ENCODE measurements around the gene GPR146.
A peak's percentile ranks its signal among the peaks of the same experiment; 100 is the strongest.

Gene GPR146

DNA sequence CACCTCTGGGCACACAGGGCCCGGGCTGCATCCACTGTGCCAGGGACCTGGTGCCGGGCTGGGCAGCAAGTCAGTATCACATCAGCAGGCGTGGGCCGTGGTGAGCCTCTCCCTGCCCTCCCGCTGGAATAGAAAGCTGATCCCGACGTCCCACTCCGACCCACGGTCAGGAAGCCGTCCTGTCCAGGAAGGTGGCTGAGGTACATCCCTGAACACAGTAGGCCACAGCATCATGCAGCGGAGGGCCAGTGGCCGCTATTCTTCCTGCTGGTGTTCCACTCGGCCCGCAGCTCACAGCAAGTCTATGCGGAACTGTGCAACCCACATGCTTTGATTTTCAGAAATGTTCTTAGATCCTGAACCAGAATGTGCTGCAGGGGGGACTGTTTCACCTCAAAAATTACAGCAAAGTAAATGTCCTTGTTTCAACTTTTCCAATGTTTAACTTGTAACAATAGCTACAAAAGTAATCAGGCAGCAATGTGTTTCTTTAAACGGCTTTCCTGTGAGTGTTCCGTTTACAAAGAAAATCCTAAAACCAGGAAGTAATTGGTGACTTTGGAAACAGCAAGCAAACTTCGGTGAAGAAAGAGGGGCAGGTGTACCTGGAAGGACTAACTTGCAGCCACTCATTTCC lies 676 bp upstream of the GPR146 start:
- DNase-seq (ENCODE audit: low spot score) = no peak

DNA sequence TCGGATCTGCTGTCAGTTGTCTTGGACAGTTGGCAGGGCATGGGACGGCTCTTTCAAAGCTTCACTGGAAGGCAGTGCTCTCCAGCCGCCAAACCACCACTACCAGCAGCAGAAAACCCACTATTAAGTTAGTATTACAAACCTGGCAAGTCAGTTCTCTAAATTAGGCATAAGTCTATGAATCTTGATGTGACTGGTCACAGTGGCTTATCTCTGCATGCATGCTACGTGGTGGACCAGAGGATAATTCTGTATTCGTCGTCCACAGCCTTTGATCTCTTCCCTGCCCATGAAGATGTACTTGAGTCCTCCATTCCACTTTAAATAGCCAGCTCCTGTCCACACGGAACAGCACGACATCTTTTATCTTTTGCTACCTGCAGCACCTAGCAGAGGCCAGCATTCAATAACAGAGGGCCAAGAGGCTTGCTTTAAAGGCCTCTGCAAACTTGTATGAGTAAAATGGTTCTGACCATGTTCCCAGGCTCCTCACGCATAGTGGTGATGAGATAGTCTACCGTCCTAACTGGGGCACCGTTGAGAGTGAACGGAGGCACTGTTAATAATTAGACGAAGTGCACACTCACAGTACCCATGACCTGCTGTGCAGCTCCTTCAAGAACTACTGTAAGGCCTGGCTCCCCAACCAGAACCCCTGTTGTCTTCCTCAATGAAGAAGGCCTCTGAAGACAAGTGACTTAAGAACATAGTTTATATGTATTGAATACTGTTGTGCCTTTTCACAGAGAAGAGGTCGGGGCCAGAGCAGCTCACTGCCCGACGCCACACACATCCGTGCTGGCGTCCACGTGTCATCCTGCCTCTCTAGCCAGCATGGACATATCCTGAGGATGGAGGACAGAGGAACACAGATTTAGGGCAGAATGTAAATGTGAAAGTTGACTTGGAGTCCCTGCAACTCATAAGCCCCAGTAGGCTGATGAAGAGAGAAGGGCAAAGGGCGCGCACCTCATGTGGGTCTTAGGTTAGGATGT lies 1.0 kb downstream of the GPR146 start:
- peak; percentile 79 for DNase-seq (ENCODE audit: low spot score)

DNA sequence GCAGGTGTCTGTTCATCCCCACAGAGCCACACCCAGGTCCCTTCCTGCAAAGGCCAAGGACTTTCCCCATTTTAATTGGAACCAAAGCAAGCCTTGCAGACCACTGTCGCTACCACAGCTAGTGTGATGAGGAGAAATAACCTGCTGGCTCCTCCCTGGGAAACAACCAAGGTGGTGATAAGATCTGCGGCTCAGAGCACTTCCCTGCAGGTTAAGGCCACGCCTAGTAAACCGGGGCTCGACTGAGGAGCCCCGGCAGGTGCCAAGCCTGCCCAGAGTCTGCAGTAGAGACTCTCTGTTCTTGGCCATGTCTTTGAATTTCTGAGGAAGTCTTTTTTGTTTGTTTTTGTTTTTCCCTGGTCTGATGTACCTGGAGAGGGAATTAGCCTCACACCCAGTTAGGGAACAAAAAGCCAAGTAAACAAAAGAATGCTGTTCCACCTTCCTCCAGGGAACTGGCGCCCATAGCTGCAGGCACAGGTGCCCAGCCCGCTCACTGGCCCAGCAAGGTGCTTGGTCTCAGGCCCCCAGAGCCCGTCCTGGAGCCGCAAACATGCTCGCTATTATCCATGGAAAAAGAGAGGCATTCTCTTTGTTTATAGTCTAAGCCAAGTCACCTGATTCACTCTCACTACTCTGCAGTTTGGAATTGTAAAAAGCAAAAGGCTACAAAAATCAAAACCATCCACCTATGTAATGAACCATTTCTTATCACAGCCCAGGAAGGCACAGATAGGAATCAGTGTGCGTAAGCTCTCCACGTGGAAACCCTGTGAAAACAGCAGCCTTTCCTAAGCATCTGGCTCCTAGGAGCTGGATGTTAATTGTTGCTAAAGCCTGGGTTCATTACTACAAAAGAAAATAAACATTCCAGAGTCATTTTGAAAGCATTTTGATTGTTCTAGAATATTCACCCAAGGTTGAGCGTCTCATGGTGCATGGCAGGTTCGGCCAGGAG lies 2.7 kb downstream of the GPR146 start:
- DNase-seq (ENCODE audit: low spot score) = no peak

DNA sequence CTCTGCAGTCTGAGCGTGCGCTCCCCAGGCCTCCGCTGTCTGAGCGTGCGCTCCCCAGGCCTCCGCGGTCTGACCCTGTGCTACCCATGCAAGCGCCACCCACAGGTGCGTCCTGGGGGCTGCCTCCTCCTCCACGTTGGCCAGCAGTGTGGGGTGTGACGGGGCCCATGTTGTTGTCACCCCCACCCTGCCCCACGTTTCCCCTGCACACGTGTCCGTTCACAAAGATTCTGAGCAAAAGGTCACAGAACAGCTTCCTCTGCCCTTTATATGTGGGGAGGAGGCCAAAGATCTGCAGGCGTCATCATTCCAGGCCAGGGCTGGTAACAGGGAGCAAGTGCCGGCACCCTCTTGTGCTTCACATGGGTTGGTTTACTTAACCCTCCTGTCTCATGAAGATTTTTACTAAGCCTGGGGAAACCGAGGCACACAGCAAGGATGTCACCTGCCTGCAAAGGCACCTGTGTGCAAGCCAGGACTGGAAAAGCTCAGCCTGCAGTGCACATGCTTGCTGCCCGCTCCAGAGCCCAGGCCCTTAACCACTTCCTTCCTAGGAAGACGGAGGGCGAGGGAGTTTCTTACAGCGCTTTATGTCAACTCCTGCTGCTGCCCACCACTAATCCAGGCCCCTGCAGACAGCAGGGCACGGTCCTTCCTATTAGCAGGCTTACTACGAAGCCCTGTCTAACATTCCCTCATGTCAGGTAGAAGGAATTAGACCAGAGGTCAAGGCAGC lies 4.8 kb downstream of the GPR146 start:
- DNase-seq (ENCODE audit: low spot score) = no peak

DNA sequence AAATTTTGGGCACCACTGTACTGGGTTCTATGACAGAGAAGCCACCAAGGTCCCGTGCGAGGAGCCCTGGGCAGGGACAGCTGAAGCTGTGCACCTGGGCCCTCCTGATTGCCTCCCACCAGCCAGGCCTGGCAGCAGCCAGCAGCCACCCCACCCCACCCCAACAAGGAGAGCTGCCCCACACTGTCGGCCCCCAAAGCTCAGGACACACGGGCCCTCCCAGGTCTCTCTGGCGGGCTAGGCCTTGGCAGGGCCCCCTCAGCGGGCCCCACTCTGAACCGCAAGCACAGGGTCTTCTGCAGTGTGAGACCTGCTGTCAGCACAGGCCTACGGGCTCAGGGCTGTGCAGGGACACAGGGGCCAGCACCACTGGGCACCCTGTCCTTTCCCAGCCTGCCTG lies 5.5 kb downstream of the GPR146 start:
- no peak for DNase-seq (ENCODE audit: low spot score)

DNA sequence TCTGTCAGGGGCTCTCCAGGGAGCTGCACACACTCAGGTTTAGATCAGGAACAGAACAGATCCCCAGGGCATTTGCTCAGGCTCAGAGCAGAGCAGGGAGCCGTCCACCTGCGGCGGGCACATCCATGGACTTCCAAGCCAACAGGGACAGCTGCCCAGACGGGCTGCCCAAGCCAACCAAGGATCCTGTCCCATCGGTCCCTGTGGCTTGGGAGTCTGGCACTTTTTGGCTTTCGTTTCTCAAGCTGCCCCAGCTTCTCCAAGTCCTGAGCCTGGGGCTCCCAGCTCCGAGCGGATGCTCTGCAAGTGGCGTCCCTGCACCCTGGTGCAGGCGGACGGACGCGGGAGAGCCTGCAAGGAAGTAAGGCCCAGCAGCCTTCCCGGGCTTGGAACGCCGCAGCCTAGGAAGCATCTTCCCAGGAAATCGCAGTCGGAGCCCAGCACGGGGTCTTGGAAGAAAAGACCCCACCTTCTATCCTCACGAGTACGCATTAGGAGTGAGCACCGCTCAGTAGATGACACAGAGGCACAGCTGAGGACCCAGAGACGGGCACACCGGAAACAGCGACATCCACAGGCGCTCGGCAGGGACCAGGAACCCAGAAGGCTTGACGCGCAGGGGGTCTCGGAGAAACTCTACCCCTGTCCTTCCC lies 6.0 kb downstream of the GPR146 start:
- DNase-seq (ENCODE audit: low spot score) = no peak

DNA sequence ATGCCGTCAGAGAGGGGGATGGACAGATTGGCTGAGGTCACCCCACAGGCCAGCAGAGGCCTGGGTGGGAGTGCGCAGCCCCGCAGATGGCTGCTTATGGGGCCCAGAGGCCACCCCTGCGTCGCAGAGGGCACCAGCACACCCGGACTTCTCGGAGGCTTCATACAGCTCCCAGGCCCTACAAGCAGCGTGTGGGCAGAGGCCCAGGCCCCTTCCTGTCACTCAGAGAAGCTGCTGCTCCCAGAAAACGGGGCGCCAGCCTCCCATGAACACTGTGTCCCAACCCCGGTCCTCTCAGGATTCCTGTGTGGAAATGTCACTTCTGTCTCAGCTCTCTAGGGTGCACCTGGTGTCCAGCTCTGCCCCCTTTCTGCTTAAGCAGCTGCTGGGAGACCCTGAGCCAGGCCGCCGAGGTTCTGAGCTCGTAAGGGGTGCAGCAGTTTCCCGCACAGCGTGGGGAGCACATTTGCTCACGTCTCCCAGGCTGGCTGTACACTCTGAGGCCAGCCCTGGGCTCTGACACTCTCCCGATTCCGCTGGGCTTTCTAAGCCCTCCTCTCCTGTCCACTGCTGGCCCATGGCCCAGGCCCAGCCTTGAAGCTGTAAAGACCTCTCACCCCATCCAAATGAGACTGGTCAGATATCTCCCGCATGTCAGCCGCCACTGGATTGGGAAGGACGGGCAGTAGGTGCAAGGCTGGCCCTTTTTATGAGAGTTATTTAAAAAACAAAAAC lies 6.8 kb downstream of the GPR146 start:
- no peak for DNase-seq (ENCODE audit: low spot score)

DNA sequence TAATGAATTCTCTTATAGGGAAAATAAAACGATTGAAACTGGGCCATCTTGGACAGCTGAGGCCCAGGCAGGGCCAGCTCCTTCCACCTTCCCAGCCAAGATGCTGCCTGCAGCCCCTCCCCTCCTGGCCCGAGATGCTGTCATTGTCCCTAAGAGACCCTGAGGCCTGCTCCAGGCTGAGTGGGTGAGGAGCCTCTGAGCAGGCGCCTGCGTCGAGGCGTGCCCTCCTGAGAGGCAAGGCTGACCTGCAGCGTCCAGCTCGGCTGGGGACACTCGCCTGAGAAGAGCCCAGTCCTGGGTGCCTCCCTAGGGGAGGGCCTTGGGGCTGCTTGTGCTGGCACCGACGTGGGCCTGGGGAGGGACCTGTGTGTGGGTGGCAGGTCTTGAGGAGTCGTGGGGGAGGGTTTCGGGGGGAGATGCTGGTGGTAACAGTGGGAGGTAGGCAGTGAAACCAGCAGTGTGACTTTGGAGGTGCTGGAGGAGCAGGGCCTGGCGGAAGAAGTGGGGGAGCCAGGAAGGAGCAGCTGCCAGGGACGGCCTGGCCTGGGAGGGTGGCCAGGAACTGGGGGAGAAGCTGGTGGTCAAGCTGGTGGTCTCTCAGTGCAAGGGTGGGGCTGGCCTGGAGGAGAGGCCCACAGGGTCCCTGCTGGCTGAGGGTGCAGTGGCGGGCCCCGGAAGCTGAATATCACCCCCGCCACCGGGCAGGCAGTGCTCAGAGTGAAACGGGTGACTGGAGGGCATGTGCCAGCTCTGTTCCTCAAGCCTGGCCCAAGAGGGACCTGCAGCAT lies 7.9 kb downstream of the GPR146 start:
- DNase-seq (ENCODE audit: low spot score) = no peak

DNA sequence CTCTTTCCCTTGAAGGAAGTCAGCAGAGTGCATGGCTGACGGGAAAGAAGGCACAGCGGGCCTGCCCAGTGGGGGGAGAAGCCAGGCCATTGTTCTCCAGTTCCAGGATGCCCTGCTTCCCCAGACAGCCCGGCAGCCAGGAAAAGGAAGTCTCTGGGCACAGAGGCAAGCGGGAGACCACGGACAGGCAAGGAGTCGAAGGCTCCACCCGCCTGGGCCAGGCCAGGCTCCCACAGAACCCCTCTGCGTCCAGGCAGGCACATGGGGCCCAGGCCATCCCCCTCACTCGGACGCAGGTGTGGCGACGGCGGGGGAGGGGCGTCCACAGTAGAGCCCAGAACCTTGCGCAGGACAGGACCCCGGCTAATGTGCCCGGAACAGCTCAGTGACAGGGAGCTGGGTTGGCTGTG lies 8.7 kb downstream of the GPR146 start:
- no peak for DNase-seq (ENCODE audit: low spot score)

DNA sequence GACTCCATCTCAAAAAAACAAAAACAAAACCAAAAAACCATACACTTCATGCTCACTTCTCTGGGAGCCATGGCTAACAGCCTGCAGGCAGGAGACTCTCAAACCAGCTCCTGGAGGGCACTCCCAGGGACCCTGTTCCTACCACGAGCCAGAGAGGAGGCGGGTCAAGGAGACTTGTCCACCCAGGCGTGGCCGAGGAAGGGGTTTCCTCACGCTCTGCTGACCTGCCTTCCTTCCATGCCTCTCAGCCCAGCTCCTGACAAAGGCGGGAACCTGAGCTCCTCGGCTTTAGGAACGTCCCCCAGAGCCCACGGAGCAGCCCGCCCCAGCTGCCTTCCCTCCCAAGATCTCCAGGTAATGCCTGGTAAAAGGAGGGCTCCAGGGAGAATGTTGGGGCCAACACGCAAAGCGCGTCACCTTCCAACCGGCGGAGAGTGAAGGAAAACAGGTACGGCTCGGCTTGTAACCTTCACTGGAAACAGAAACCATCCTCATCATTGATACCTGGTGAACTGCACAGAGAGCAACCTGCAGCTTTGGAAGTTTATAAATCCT lies 9.5 kb downstream of the GPR146 start:
- DNase-seq (ENCODE audit: low spot score) = no peak

DNA sequence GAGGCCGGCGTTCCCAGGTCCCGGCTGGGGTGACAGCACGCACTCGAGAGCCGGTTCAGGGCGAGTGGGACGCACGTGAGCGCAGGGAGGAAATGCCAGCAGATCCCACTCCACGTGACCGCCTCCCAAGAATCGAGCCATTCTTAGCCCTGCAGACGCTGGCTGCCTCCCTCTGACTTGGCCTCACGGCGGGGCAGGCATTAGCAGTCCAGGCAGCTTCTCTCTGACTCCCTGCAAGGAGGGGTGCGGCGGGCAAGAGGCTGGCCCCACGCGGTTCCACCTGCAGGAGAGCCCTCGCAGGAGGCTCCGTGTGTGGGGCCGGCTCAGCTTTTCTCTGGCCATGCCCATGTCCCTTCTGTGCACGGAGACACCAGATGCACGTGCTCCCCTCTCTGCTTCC lies 10.1 kb downstream of the GPR146 start:
- DNase-seq (ENCODE audit: low spot score) = no peak

DNA sequence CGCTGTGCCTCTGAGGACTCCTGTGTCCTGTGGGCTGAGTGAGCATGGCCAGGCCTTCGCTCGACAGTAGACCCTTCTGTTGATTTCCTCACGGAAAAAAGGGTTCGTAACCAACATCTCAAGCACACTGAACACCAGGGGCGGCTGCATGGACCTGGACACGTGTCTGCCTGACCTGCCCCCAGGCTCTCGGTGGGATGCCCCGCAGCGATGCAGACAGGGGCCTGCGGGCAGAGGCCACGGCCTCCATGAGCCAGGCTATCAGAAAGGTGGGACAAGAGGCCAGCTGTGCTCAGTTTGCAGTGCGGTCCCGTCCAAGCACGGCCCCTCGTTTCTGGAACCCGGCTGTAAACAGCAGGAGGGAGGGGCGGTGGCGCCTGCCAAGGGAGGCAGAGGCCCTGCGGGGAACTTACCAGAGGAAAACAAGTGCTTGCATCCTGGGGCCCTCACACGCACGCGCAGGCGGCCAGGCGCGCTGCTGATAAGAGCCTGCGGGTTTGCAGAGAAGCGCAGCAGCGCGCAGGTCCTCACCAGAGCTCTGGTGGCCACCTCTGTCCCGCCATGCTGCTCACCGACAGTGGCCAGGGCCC lies 10.6 kb downstream of the GPR146 start:
- DNase-seq (ENCODE audit: low spot score) = no peak

DNA sequence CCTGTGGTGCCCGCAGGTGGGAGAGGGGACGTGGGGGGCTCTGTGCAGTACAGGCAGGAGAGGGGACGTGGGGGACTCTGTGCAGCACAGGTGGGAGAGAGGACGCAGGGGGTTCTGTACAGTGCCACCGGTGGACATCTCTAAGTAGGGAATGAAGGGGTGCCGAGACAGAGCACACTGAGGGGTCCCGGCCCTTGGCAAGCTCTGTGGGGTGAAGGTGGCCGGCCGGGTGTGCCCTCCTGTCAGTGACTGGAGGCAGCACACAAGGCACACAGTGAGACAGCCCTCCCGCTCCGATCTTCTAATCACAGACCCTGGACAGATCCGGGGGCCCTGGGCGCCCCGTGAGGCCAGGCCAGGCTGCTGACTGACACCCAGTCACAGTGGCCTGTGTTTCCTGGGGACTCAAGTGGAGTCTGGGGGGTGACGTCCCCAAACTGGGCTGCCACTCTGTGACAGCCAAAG lies 11.2 kb downstream of the GPR146 start:
- no peak for DNase-seq (ENCODE audit: low spot score)

DNA sequence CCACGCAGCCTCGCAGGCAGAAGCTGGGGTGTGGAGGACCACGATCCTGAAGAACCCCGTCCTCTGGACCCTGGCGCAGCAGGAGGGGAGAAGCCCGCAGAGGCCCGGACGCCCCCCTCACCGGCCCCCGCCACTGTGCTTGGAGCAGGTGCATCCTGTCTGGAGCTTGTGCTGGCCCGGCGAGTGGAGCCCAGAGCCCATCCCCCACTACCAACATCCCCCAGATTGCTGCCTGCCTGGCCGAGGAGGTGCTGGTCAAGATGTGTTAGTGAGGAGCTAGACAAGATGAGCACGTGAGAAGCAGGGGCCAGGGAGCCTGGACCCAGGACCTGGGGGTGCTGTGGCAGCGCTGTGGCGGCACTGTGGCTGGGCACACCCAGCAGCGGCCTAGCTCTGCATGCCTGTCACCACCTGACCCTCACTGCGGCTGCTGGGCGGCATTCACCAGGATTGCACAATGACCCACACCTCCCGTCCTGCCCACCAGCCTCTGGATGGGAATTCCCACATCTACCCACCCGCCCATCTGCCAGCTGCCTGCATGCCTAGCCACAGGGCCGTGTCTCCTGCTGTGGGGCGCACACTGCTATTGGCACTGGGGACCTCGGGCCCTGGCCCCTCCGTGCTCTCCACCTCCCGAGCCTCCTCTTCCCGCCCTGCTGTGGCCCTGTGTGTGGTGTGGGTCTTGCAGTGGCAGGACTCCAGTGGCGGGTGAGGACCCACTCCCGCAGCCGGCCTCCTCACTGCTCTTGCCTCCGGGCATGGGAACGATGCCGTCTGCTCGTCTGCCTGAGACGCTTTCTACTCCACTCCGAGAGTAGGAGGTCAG lies 11.8 kb downstream of the GPR146 start:
- DNase-seq (ENCODE audit: low spot score) = no peak

DNA sequence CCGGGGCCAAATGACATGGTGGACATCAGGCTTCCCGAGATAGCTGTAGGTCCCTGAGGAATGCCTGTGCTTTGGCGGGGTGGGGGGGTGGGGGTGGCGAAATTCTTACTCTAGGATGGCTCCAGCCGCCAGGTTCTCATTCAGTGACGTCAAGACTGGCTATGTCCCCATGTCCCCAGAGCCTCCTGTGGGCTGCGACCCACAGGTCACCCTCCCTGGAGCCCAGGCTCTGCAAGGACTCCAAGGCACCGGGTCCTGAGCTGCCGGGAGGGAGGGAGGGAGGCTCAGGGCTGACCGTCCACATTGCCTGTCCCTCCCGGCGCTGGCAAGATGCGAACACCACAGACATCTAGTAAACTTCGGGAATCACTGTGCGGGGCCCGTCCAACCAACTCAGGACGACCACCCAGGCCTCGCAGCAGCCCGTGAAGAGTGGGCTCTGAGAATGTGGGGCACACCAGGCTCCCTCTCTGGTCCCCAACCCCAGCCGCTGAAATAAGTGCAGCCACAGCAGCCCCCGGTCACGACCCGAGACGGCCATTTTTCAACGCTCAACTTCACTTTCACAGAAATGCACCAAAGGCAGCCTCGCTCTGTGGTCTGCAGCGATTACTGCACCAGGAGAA lies 12.6 kb downstream of the GPR146 start:
- no peak for DNase-seq (ENCODE audit: low spot score)

DNA sequence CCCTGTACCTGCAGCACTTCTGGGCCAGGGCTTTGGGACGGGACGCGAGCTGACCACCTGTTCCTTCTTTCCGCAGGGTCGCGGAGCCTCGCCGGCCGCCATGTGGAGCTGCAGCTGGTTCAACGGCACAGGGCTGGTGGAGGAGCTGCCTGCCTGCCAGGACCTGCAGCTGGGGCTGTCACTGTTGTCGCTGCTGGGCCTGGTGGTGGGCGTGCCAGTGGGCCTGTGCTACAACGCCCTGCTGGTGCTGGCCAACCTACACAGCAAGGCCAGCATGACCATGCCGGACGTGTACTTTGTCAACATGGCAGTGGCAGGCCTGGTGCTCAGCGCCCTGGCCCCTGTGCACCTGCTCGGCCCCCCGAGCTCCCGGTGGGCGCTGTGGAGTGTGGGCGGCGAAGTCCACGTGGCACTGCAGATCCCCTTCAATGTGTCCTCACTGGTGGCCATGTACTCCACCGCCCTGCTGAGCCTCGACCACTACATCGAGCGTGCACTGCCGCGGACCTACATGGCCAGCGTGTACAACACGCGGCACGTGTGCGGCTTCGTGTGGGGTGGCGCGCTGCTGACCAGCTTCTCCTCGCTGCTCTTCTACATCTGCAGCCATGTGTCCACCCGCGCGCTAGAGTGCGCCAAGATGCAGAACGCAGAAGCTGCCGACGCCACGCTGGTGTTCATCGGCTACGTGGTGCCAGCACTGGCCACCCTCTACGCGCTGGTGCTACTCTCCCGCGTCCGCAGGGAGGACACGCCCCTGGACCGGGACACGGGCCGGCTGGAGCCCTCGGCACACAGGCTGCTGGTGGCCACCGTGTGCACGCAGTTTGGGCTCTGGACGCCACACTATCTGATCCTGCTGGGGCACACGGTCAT lies 13.3 kb downstream of the GPR146 start:
- DNase-seq (ENCODE audit: low spot score) = no peak

Measured in HuH-7.5 (cell line).